SK-N-SH (cell line): ENCODE results near the gene VAPB. TPM values are rescaled to one million over a fixed set of nuclear protein-coding genes. Genes with fewer than 3 reads are reported as not detected.

Experiments
- CTCF ChIA-PET: fragments of 300-600, 350-600 bp; formaldehyde crosslinking; extraction: SDS; loops from one replicate; lab custom pipeline; 2021; lab: Yijun Ruan, JAX
- POLR2A ChIA-PET: fragments of 350-600 bp; sonication (Branson Sonifier 250); formaldehyde crosslinking; extraction: SDS; loops from one replicate; lab custom pipeline; 2020; ENCODE audit warnings: antibody characterized with exemption, inconsistent platforms; lab: Yijun Ruan, JAX
- DNase-seq: peaks from one replicate; pipeline ENCODE4 v3.0.0; 2012
- H2AFZ ChIP-seq: fragments of 200-600 bp; sonication (generic); 2 replicates; pipeline ENCODE4 v1.8.1; 2016; ENCODE audit warnings: antibody characterized with exemption, mild to moderate bottlenecking, low read depth
- H3F3A ChIP-seq: fragments of 200-600 bp; sonication (generic); replicated peaks from 2 replicates; pipeline ENCODE3; 2016; ENCODE audit warnings: antibody characterized with exemption, mild to moderate bottlenecking; ENCODE audit not compliant: insufficient read depth
- H3K27ac ChIP-seq, 2 experiments: fragments of 200-500 bp in 1 of 2; fragments of 200-600 bp in 1 of 2; sonication (Bioruptor generic) in 1 of 2; sonication (generic), shearing (Covaris generic) in 1 of 2; 2 replicates each; pipeline versions ENCODE4 v1.5.1 to v1.6.1; 2014 to 2016; ENCODE audit warnings: low read depth in 2 of 2, inconsistent platforms in 1 of 2, low read length in 1 of 2, mild to moderate bottlenecking in 1 of 2, mixed read lengths in 1 of 2
- H3K27me3 ChIP-seq: fragments of 200-600 bp; sonication (generic), shearing (Covaris generic); 2 replicates; pipeline ENCODE4 v1.6.1; 2016; ENCODE audit warnings: mixed run types; ENCODE audit not compliant: insufficient read depth
- H3K36me3 ChIP-seq, 2 experiments: fragments of 200-500 bp in 1 of 2; fragments of 200-600 bp in 1 of 2; sonication (Bioruptor generic) in 1 of 2; sonication (generic) in 1 of 2; replicated peaks in 1 of 2; 2 replicates each; pipeline versions ENCODE3 to v1.5.1; 2014 to 2016; ENCODE audit warnings: low read length in 1 of 2, mild to moderate bottlenecking in 1 of 2; ENCODE audit not compliant: insufficient read depth in 2 of 2, control insufficient read depth in 1 of 2
- H3K4me1 ChIP-seq, 2 experiments: fragments of 200-500 bp in 1 of 2; fragments of 200-600 bp in 1 of 2; sonication (Bioruptor generic) in 1 of 2; sonication (generic), shearing (Covaris generic) in 1 of 2; 2 replicates each; pipeline versions ENCODE4 v1.5.1 to v1.6.1; 2014 to 2016; ENCODE audit warnings: low read depth in 1 of 2, low read length in 1 of 2, mixed run types in 1 of 2; ENCODE audit not compliant: insufficient read depth in 2 of 2, control insufficient read depth in 1 of 2
- H3K4me2 ChIP-seq: fragments of 200-600 bp; sonication (generic), shearing (Covaris generic); 2 replicates; pipeline ENCODE4 v1.6.1; 2017; ENCODE audit warnings: mixed run types
- H3K4me3 ChIP-seq, 2 experiments: fragments of 200-500 bp in 1 of 2; fragments of 200-600 bp in 1 of 2; sonication (Bioruptor generic) in 1 of 2; sonication (generic), shearing (Covaris generic) in 1 of 2; 2 replicates each; pipeline versions ENCODE4 v1.5.1 to v1.8.1; 2014 to 2016; ENCODE audit warnings: low read depth in 2 of 2, inconsistent platforms in 1 of 2, low read length in 1 of 2, mild to moderate bottlenecking in 1 of 2, mixed read lengths in 1 of 2, moderate library complexity in 1 of 2
- H3K79me2 ChIP-seq: fragments of 200-600 bp; sonication (generic); 2 replicates; pipeline ENCODE4 v1.8.1; 2017; ENCODE audit warnings: mild to moderate bottlenecking; ENCODE audit not compliant: insufficient read depth
- H3K9ac ChIP-seq: fragments of 200-600 bp; sonication (generic); 2 replicates; pipeline ENCODE4 v1.6.1; 2017; ENCODE audit warnings: mixed run types
- H3K9me2 ChIP-seq: fragments of 200-600 bp; sonication (generic); 2 replicates; pipeline ENCODE4 v1.6.1; 2017; ENCODE audit warnings: mixed run types
- H3K9me3 ChIP-seq: fragments of 200-600 bp; sonication (generic); 2 replicates; pipeline ENCODE4 v1.6.1; 2017; ENCODE audit warnings: mixed run types, mild to moderate bottlenecking, moderate library complexity
- H4K20me1 ChIP-seq: fragments of 200-600 bp; sonication (generic); 2 replicates; pipeline ENCODE4 v1.6.1; 2017; ENCODE audit warnings: mild to moderate bottlenecking, mixed run types; ENCODE audit not compliant: insufficient read depth
- CHD2 ChIP-seq: fragments of 150-350 bp; IDR thresholded peaks from 2 replicates; pipeline ENCODE4 v1.6.1; 2018; ENCODE audit warnings: low read length; ENCODE audit not compliant: partially characterized antibody
- ELF1 ChIP-seq: IDR thresholded peaks from 2 replicates; pipeline ENCODE4 v1.4.0; 2012
- FOSL2 ChIP-seq: IDR thresholded peaks from 2 replicates; pipeline ENCODE4 v1.4.0; 2012; ENCODE audit warnings: low read depth, mild to moderate bottlenecking, moderate library complexity, borderline replicate concordance
- JUND ChIP-seq: IDR thresholded peaks from 2 replicates; pipeline ENCODE4 v1.4.0; 2012
- PBX3 ChIP-seq: IDR thresholded peaks from 2 replicates; pipeline ENCODE4; 2012
- RAD21 ChIP-seq: IDR thresholded peaks from 2 replicates; pipeline ENCODE4 v1.6.1; 2012; ENCODE audit warnings: mild to moderate bottlenecking, low read length
- REST ChIP-seq: IDR thresholded peaks from 2 replicates; pipeline ENCODE4 v1.6.1; 2012; ENCODE audit warnings: mild to moderate bottlenecking, low read depth, low read length, moderate library complexity
- SMC3 ChIP-seq: IDR thresholded peaks from 2 replicates; pipeline ENCODE4 v1.6.1; 2012; ENCODE audit warnings: low read depth, low read length, improper control_type of control experiment
- USF1 ChIP-seq: IDR thresholded peaks from 2 replicates; pipeline ENCODE4 v1.4.0; 2012; ENCODE audit warnings: low read depth, borderline replicate concordance
- USF2 ChIP-seq: fragments of 150-350 bp; IDR thresholded peaks from 2 replicates; pipeline ENCODE4 v1.6.1; 2017; ENCODE audit warnings: antibody characterized with exemption, low read length, low read depth, borderline replicate concordance
- YY1 ChIP-seq: IDR thresholded peaks from 2 replicates; pipeline ENCODE4 v1.4.0; 2012; ENCODE audit warnings: low read depth, mild to moderate bottlenecking
- ZBTB33 ChIP-seq: IDR thresholded peaks from 2 replicates; pipeline ENCODE4 v1.4.0; 2012; ENCODE audit warnings: low read depth, borderline replicate concordance
- WGBS: methylation state at CpG from one replicate; pipeline ENCODE4 v1.1.6; 2017; ENCODE audit warnings: low lambda C conversion rate; 5-methylcytosine and 5-hydroxymethylcytosine counted together
- polyA plus RNA-seq, 3 experiments: library from polyadenylated mRNA; depleted of rRNA; stranded (reverse); fragments of >200 nt; gene quantifications; 2 replicates each; pipeline ENCODE4 v1.2.3, GENCODE V29; 2012

Gene VAPB
- polyA plus RNA-seq, 1 of the 3 experiments (the other 2 are of a cell fraction) = 16.9 TPM

GRCh38 chr20:58405504-58406291 lies 16.7 kb downstream of the VAPB start (continued):
- TF ChIP-seq ZBTB33 = no peak
- no peak for TF ChIP-seq CHD2
- no peak for TF ChIP-seq USF2
- no peak for TF ChIP-seq USF1
- TF ChIP-seq REST = no peak
- TF ChIP-seq YY1 = no peak
- no peak for TF ChIP-seq JUND

- POLR2A ChIA-PET = no interaction called here
Measured at GRCh38 chr20:58406422-58407001, 17.5 kb downstream of the VAPB start.

More at GRCh38 chr20:58406422-58407001, 17.5 kb downstream of the VAPB start:
- H3K9me2 ChIP-seq = no peaks in the 10 kb centered on the region
- H3F3A ChIP-seq = peaks cover 24% of the 10 kb centered on the region
- DNase-seq = no peak
- TF ChIP-seq ELF1 (no peak), RAD21 (no peak), FOSL2 (peak; percentile 43; the same call in 1 of the 2 replicates), PBX3 (no peak), SMC3 (no peak)
- TF ChIP-seq, all 33 proteins: peak for 1
- Histone ChIP-seq H4K20me1 (peaks cover 81% of the 10 kb centered on the region), H3K9me3 (no peaks in the 10 kb centered on the region), H3K9ac (no peak overlapping the region), H3K27ac (peak overlapping the region in 1 of 2 experiments; percentile 56; a peak in 2 of 4 replicates), H3K4me2 (no peak overlapping the region), H3K4me3 (no peak overlapping the region), H3K36me3 (peaks cover 0 to 7% of the 10 kb centered on the region in 2 experiments), H3K79me2 (peaks cover 100% of the 10 kb centered on the region), H2AFZ (no peak overlapping the region), H3K27me3 (no peaks in the 10 kb centered on the region), H3K4me1 (peaks cover 0 to 23% of the 10 kb centered on the region in 2 experiments; a peak in 3 of 4 replicates)
- 81% methylated on average over 4 of the region's 4 CpGs for WGBS
- CTCF ChIA-PET = no interaction called here
